ENCODE data around the gene SYT2.

SYT2 gene

GRCh38 chr1:202698276-202698675 is 12.0 kb downstream of the SYT2 start:
- no peak for TF ChIP-seq CTCF (IDR thresholded peaks at IDR 0.05; ENCODE audit: low read depth, low read length, missing control alignments)
- DNase-seq (ENCODE audit: low read depth) = no peak
- no peak overlapping the region for H3K4me3 ChIP-seq (ENCODE audit: low read depth, low read length)
- in situ Hi-C loops (cut with HindIII; ENCODE audit: low sequenced_read_pairs) = no loop called here

- DNase-seq (ENCODE audit: low read depth) = no peak
- in situ Hi-C loops (cut with HindIII; ENCODE audit: low sequenced_read_pairs) = no loop called here
- no peak overlapping the region for H3K4me3 ChIP-seq (ENCODE audit: low read depth, low read length)
- TF ChIP-seq CTCF (IDR thresholded peaks at IDR 0.05; ENCODE audit: low read depth, low read length, missing control alignments) = no peak
Observed at GRCh38 chr1:202697038-202697437, 13.2 kb downstream of the SYT2 start.

- no peak for DNase-seq (ENCODE audit: low read depth)
- in situ Hi-C loops (cut with HindIII; ENCODE audit: low sequenced_read_pairs) = no loop called here
- H3K4me3 ChIP-seq (ENCODE audit: low read depth, low read length) = no peak overlapping the region
- TF ChIP-seq CTCF (IDR thresholded peaks at IDR 0.05; ENCODE audit: low read depth, low read length, missing control alignments) = no peak
Observed at GRCh38 chr1:202694314-202694713, 15.9 kb downstream of the SYT2 start.

- DNase-seq (ENCODE audit: low read depth) = peak; percentile 51
- in situ Hi-C loops (cut with HindIII; ENCODE audit: low sequenced_read_pairs) = no loop called here
- H3K4me3 ChIP-seq (ENCODE audit: low read depth, low read length) = no peak overlapping the region
- peak; percentile 29 for TF ChIP-seq CTCF (IDR thresholded peaks at IDR 0.05; ENCODE audit: low read depth, low read length, missing control alignments)
Observed at GRCh38 chr1:202692959-202693555, 17.2 kb downstream of the SYT2 start.

GRCh38 chr1:202691816-202692215 is 18.4 kb downstream of the SYT2 start:
- in situ Hi-C loops (cut with HindIII; ENCODE audit: low sequenced_read_pairs) = no loop called here
- TF ChIP-seq CTCF (IDR thresholded peaks at IDR 0.05; ENCODE audit: low read depth, low read length, missing control alignments) = no peak
- no peak overlapping the region for H3K4me3 ChIP-seq (ENCODE audit: low read depth, low read length)
- no peak for DNase-seq (ENCODE audit: low read depth)

GRCh38 chr1:202689493-202690342 is 20.5 kb downstream of the SYT2 start:
- no peak for DNase-seq (ENCODE audit: low read depth)
- no peak overlapping the region for H3K4me3 ChIP-seq (ENCODE audit: low read depth, low read length)
- TF ChIP-seq CTCF (IDR thresholded peaks at IDR 0.05; ENCODE audit: low read depth, low read length, missing control alignments) = no peak
- in situ Hi-C loops (cut with HindIII; ENCODE audit: low sequenced_read_pairs) = no loop called here
